Thyroid gland (tissue), 4 donors: ENCODE results near the gene DHX15.

Experiments
- POLR2A ChIP-seq, 2 donors: fragments of 450-650 bp; IDR thresholded peaks; one replicate each; pipeline ENCODE4 v1.6.1; 2017; ENCODE audit warnings: antibody characterized with exemption in 2 of 2, mild to moderate bottlenecking in 2 of 2, moderate library complexity in 1 of 2
- TF ChIP-seq, protein P1 (sequence below), 6 experiments: fragments of 200-600 bp in 3 of 6; fragments of 450-650 bp in 3 of 6; sonication (generic) in 3 of 6; IDR thresholded peaks; one replicate each; pipeline ENCODE4 v1.5.1; 2016 to 2019; ENCODE audit warnings: antibody characterized with exemption in 6 of 6, mild to moderate bottlenecking in 2 of 6, inconsistent platforms in 1 of 6, moderate library complexity in 1 of 6

- TF ChIP-seq, protein P1, sequence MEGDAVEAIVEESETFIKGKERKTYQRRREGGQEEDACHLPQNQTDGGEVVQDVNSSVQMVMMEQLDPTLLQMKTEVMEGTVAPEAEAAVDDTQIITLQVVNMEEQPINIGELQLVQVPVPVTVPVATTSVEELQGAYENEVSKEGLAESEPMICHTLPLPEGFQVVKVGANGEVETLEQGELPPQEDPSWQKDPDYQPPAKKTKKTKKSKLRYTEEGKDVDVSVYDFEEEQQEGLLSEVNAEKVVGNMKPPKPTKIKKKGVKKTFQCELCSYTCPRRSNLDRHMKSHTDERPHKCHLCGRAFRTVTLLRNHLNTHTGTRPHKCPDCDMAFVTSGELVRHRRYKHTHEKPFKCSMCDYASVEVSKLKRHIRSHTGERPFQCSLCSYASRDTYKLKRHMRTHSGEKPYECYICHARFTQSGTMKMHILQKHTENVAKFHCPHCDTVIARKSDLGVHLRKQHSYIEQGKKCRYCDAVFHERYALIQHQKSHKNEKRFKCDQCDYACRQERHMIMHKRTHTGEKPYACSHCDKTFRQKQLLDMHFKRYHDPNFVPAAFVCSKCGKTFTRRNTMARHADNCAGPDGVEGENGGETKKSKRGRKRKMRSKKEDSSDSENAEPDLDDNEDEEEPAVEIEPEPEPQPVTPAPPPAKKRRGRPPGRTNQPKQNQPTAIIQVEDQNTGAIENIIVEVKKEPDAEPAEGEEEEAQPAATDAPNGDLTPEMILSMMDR (IDR thresholded peaks at IDR 0.05): no peak
- TF ChIP-seq POLR2A (IDR thresholded peaks at IDR 0.05): no peak
Measured at GRCh38 chr4:24515698-24516097, 68.7 kb downstream of the DHX15 start.
